HG03460 (cell line): ENCODE measurements around the gene LZTR1.
A peak's percentile ranks its signal among the peaks of the same experiment; 100 is the strongest.
"Not testable (repeated sequence)": the region's sequence is repeated elsewhere in the genome, so short reads cannot be mapped to it uniquely, and the experiment has no call there.

Experiments
- ATAC-seq: cut with Tn5 transposase; IDR thresholded peaks from one replicate; pipeline ENCODE4 v1.9.1; 2021; ENCODE audit not compliant: unreplicated experiment

LZTR1 gene

DNA sequence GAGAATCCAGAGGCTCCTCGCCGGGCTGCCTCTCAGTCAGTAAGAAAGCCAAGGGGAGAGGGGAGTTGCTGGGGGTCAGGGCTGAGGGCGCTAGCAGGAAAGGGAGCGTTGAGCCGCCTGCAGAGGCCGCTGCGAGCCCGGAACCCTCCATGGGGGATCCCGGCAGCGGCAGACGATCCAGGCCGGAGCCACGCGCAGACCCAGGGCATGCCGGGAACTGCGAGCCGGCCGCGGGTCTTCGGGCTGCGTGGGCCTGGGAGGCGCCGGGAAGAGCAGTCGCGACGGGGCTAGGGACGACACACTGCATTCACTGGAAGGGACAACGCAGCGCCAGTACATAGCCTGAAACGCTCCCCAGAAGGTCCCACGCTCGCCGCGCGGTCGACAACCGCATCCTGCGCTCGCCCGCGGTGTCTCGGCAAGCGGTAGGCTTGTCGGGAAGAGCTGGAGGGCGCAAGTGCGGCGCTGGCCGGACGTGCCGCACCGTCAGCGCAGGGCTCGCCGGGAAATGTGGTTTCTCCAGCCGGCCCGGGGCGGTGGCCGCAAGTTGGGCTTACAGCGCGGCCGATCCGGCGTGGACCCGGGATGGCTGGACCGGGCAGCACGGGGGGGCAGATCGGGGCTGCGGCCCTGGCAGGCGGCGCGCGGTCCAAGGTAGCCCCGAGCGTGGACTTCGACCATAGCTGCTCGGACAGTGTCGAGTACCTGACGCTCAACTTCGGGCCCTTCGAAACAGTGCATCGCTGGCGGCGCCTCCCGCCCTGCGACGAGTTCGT is at the start of gene LZTR1:
TSS of gene LZTR1 (plus strand) at position 511 of the 776 bp plus-strand sequence. CDS start at position 586, 75 bp downstream.
- peak; percentile 72 for ATAC-seq

DNA sequence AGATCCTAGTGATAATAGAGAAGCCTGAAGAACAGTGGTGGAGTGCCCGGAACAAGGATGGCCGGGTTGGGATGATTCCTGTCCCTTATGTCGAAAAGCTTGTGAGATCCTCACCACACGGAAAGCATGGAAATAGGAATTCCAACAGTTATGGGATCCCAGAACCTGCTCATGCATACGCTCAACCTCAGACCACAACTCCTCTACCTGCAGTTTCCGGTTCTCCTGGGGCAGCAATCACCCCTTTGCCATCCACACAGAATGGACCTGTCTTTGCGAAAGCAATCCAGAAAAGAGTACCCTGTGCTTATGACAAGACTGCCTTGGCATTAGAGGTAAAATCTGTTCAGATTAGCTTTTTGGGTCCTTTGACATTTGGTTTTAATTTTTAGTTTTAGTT is 48.2 kb upstream of the LZTR1 start:
- no peak for ATAC-seq

DNA sequence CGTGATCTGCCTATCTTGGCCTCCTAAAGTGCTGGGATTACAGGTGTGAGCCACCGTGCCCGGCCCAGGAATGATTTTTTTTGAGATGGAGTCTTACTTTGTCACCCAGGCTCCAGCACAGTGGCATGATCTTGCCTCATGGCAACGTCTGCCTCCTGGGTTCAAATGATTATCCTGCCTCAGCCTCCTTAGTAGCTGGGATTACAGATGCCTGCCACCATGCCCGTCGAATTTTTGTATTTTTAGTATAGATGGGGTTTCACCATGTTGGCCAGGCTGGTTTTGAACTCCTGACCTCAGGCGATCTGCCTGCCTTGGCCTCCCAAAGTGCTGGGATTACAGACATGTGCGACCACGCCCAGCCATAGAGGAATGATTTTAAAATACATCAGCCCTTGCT is 47.0 kb upstream of the LZTR1 start:
- ATAC-seq: not testable (repeated sequence)

DNA sequence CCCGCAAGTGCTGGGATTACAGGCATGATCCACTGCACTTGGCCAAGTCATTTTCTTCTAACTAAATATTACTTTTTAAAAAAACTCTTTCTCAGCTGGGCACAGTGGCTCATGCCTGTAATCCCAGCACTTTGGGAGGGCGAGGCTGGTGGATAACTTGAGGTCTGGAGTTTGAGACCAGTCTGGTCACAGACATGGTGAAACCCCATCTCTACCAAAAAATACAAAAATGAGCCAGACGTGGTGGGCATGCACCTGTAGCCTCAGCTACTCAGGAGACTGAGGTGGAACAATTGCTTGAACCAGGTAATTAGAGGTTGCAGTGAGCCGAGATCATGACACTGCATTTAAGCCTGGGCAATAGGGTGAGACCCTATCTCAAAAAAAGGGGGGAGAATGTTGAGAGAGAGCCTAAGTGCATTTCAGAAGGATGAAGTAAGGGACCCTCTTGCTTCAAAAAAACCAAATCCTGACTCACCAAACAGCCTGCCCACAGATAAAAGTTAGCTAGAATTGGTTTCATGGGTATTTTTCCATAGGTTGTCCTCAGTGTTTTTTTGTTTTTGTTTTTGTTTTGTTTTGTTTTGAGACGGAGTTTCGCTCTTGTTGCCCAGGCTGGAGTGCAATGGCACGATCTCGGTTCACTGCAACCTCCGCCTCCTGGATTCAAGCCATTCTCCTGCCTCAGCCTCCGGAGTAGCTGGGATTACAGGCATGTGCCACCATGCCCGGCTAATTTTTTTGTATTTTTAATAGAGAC is 46.1 kb upstream of the LZTR1 start:
- ATAC-seq: not testable (repeated sequence)

DNA sequence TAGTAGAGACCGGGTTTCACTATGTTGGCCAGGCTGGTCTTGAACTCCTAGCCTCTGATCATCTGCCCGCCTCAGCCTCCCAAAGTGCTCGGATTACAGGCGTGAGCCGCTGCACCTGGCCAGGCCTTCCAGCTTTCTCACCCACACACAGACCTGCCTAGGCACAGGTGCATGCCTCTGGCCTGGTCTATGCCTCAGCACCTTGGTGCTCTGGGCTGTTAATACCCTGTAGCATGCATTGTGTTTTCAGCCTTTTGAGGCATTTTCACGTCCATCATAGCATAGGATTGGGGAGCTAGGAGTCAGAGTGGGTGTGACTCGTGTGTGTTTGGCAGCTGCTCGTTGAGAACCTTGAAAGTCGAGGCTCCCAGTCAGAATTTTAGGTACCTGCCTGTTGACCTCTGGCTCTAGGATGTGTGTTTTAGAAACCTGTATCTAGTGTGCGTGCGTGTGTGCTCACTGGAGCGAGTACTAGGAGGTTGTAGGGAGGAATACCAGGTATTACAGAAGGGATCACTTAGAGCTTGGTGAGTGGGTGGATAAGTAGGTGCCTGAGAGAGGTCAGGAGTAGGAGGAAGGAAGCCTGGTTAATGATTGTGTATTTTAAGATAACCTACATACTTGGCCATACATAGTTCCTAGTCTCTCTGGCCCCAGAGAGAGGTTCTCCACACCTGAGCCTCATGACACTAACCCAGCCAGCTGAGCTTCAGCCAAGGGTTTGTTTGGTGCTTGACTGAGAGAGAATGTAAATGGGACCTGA is 44.9 kb upstream of the LZTR1 start:
- no peak for ATAC-seq

DNA sequence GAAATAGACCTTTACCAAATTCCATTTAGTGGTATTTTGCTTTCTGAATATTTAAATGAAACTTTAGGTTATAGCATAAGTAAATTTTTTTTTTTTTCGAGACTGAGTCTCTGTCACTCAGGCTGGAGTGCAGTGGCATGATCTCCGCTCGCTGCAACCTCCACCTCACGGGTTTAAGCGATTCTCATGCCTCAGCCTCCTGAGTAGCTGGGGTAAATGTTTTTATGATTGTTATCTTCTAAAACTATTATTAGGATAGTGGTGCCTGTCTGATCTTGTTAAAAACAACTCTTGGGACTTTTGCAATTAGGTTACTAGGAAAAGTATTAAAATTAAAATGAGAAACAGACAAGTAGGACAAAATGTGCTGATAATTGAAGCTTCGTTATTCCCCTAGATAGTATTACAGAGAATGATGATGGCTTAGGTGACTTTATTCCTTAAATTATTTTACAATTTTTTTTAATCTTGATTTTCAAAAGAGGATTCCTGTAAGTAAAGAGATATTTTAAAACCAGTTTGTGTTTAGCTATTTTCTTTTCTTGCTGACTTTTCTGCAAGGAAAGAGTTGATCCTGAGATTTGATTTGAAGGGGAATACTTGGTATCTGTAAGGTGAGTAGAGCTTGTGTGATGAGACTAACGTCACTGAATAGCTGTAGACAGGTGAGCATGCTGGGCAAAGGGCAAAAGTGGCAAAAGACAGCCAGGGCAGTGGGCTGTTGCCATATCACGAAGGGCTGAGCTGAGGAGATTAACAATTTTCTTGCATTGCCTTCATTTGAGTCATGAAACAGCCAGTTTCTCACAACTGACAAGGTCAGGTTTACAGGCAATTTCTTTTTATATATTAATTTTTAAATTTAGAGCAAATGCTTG is 44.1 kb upstream of the LZTR1 start:
- ATAC-seq: no peak

DNA sequence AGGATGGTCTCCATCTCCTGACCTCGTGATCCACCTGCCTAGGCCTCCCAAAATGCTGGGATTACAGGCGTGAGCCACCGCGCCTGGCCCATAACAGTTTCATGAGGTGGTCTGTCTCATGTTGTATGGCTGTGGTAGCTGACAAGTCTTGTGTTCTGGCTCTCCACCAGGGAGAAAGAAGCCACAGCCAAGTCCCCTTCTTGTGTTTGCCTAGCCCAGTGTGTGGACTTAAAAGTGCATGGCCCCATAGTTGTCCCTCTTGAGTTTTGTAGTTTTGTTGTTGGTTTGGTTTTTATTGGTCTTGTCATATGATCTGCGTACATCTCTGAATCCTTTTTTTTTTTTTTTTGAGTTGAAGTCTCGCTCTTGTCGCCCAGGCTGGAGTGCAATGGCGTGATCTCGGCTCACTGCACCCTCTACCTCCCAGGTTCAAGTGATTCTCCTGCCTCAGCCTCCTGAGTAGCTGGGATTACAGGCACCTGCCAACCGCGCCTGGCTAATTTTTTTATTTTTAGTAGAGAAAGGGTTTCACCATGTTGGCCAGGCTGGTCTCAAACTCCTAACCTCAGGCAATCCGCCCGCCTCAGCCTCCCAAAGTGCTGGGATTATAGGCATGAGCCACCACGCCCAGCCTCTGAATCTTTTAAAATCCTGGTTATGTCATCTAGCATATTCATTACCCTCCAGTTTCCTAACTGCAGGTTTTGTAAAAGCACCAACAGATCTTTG is 42.5 kb upstream of the LZTR1 start:
- not testable (repeated sequence) for ATAC-seq

DNA sequence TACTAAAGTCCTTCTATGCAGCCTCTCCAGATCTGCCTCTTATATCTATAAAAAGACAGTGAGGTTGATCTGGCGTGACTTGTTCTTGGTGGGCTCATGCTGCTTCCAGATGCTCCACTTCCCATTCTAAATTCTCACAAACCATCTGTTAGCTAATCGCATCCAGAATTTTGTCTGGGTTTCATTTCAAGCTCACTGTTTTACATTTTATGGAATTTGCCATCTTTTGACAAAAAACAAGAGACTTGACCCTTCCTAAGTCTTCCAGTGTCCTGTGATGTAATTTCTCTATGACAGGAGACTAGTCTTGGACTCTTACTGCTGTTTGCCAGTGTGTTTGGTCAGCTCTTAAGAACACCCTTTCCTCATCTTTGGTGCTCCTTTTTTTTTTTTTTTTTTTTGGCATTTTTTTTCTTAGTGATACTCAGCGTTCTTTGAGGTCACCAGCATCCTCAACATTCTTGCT is 41.9 kb upstream of the LZTR1 start:
- ATAC-seq: no peak

DNA sequence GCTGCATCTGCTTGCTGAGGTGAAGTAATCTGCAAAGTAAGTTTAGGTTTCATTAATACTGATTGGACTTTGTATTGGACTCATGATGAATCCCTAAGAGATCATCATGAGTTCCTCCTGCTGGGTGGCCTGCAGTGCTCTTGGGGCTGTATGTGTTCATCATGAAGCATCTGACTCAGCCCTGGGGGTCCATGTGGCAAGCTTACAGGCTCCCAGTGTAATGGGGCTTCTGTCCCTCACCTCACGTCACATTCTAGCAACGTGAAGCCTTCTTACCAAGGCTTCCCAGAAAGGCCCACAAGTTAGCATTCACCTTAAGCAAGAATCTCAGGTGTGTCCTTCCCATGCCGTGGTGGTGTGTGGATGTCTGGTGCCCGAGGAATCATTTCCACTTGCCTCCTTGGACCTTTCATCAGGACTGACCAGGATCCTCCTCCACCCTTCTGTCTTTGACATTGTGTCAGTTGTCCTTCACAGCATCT is 41.2 kb upstream of the LZTR1 start:
- no peak for ATAC-seq

DNA sequence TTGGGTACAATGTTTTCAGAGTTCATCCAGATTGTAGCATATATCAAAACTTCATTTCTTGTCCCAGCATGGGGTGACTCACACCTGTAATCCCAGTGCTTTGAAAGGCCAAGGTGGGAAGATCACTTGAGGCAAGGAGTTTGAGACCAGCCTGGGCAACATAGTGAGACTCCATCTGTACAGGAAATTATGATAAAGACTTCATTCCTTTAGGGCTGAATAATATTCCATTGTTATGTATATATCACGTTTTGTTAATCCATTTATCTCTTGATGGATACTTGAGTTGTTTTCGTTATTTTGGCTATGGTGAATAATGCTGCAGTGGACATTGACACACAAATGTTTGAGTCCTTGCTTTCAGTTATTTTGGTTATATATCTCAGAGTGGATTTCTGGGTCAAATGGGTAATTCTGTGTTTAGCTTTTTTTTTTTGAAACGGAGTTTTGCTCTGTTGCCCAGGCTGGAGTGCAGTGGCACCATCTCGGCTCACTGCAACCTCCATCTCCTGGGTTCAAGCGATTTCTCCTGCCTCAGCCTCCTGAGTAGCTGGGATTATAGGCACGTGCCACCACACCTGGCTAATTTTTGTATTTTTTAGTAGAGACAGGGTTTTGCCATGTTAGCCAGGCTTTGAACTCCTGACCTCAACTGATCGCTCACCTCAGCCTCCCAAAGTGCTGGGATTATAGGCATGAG is 39.7 kb upstream of the LZTR1 start:
- ATAC-seq: not testable (repeated sequence)

DNA sequence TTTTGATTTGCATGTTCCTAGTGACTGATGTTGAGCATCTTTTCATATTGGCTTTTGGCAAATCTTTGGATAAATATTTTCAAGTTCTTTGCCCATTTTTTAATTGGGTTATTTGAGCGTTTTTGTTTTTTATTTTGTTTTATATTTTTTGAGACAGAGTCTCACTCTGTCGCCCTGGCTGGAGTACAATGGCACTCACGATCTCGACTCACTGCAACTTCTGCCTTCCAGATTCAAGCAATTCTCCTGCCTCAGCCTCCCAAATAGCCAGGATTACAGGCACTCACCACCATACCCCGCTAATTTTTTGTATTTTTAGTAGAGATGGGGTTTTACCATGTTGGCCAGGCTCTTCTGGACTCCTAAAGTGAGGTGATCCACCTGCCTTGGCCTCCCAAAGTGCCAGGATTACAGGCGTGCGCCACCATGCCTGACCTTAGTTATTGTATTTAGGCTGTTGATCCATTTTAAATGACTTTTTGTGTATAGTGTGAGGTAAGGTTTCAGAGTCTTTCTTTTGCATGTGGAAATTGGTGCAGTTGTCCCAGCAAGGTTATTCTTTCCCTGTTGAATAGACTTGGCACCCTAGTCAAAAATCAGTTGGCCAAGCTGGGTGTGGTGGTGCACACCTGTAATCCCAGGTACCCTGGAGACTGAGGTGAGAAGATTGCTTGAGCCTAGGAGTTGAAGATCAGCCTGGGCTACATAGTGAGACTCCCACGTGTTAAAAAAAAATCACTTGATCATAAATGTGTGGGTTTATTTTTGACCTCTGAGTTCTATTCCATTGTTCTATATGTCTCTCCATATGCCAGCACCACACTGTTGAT is 38.8 kb upstream of the LZTR1 start:
- no peak for ATAC-seq

DNA sequence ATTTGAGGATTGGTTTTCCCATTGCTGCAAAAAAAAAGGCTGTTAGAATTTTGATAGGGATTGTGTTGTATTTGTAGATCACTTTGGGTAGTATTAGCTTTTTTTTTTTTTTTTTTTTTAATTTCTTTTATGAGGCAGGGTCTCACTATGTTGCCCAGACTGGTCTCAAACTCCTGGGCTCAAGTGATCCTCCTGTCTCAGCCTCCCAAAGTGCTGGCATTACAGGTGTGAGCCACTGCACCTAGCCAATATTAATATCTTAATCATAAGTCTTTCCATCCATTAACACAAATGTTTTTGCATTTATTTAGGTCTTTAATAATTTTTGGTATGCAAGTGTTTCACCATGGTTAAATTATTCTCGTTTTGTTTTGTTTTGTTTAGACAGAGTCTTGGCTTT is 38.1 kb upstream of the LZTR1 start:
- no peak for ATAC-seq

DNA sequence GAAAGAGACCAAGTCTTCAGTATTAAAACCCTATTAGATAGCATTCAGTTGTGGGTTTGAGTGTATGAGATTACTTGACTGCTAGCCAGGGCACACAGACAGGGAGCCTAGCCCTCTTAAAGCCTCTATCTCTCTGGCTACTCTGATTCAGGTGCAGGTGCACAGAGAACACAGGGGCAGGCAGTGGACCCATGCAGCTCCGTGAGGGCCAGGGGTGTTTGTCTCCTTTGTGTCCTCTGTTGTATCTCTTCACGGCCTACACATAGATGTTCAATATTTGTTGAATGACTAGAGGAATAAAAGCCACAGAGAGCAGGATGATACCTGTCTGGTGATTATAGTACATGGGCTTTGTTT is 36.5 kb upstream of the LZTR1 start:
- no peak for ATAC-seq

DNA sequence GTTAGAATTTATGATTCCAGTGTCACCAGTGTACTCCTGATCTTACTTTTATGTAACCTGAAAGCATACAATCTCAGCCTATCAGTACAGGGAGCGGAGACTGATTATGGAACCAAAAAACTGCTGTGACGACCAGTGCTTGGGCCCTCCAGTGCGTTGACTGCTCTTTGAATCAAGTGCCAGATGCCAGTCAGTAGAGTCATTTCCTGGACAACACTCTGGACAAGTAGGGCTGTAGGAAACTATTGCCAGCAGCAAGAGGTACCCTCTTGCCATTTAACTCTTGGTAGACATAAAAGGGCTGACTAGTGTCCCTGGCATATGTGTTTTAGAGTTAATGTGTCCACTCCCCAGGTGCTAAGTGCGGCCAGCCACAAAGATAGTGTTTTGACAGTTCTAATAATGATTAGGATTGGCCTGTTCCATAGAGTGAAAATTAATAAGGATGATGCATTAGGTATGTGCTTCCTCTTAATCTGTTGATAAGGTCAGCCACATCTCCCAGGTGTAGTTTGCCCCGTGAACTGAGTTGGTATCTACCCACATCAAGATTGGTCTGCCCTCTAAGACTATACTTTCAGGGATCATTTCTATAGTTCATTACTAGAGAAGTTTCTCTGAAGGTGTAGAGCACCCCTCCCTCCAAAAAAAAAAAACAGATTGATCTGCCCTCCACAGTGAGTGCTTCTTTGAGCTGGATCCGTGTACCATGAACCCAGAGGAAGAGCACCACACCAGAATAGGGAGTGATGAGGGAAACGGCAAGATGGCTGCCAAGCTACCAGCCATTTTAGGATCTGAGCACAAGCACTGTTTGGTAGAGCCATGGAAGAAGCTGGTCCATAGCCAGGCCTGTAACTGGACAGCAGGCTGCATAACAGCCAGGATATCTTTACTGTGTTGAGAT is 35.8 kb upstream of the LZTR1 start:
- no peak for ATAC-seq

DNA sequence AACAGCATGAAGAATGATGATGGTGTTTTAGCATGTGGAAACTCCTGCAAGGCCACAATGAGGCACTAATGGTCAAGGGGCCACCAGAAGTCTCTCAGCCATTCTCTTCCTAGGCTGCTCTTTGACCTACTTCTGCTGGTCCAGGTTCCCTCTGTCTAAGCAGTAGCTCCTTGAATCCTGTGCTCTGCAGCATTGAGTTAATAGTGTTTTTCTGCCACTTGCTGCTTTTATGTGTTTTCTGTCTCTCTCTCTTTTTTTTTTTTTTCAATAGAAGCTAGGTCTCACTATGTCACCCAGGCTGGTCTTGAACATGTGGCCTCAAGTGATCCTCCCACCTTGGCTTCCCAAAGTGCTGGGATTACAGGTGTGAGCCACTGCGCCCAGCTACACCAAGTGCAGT is 35.1 kb upstream of the LZTR1 start:
- no peak for ATAC-seq

DNA sequence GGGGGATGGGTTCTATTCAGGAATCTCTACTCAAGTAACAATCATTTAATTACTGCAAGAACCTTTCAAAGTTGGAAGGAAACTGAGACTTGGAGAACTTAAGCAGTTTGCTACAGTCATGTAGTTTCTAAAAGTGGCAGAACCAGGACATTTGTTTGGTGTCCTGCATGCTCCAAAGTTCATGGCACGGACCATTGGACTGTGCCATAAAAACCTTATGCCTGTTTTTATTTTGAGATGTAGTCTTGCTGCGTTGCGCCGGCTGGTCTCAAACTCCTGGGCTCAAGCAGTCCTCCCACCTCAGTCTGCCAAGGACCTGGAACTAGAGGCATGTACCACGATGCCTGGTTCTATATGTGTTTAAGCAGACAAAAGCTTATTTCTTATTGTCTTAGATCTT is 33.6 kb upstream of the LZTR1 start:
- no peak for ATAC-seq

DNA sequence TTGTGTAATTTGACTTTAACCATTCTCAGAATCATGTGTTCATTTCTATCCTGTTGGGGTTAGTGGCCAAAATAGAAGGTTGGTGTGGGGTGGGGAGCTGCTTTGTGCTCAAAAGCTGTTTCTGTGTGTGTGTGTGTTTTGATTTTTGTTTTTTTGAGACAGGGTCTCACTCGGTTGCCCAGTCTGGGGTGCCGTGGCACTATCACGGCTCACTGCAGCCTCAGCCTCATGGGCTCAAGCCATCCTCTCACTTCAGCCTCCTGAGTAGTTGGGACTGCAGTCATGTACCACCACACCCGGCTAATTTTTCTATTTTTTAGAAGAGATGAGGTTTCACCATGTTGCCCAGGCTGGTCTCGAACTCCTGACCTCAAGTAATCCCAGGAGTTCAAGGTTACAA is 33.1 kb upstream of the LZTR1 start:
- ATAC-seq: no peak
